K562 (cell line): ENCODE results near the gene NFAM1. TPM values are rescaled to one million over a fixed set of nuclear protein-coding genes. Genes with fewer than 3 reads are reported as not detected.

Source experiments
- ARID2 ChIP-seq: fragments of 450-650 bp; IDR thresholded peaks from 2 replicates; pipeline ENCODE4 v1.6.1; 2017; ENCODE audit warnings: antibody characterized with exemption, mild to moderate bottlenecking
- ESRRA ChIP-seq: fragments of 450-650 bp; IDR thresholded peaks from 2 replicates; pipeline ENCODE4 v1.6.1; 2014; ENCODE audit warnings: low read depth, mild to moderate bottlenecking, moderate library complexity, borderline replicate concordance
- ETV6 ChIP-seq, 3 experiments: fragments of 150-350 bp in 1 of 3; sonication (generic) in 1 of 3; formaldehyde crosslinking in 1 of 3; IDR thresholded peaks; 2 replicates each; pipeline versions ENCODE4 v1.6.1 to v1.8.0; 2014 to 2022; ENCODE audit warnings: borderline replicate concordance in 2 of 3, low read depth in 2 of 3, antibody characterized with exemption in 1 of 3, low read length in 1 of 3, mild to moderate bottlenecking in 1 of 3, missing genetic modification reagents in 1 of 3
- HDAC2 ChIP-seq: fragments of 450-650 bp; IDR thresholded peaks from 2 replicates; pipeline ENCODE4 v1.6.1; 2016; ENCODE audit warnings: mild to moderate bottlenecking
- MEF2A ChIP-seq: IDR thresholded peaks from 2 replicates; pipeline ENCODE4 v1.6.1; 2011; ENCODE audit warnings: low read depth, mild to moderate bottlenecking, low read length, moderate library complexity; ENCODE audit not compliant: control insufficient read depth
- MLLT1 ChIP-seq, 2 experiments: fragments of 450-650 bp; IDR thresholded peaks; 2 replicates each; pipeline ENCODE4 v1.6.1; 2016
- NR3C1 ChIP-seq: sonication (generic); formaldehyde crosslinking; IDR thresholded peaks from 2 replicates; pipeline ENCODE4 v1.8.1; 2022; ENCODE audit warnings: missing genetic modification reagents
- PURB ChIP-seq: sonication (generic); formaldehyde crosslinking; IDR thresholded peaks from 2 replicates; pipeline ENCODE4 v1.9.0; 2021; ENCODE audit warnings: low read depth, mild to moderate bottlenecking, missing genetic modification reagents
- RB1 ChIP-seq: fragments of 450-650 bp; IDR thresholded peaks from 2 replicates; pipeline ENCODE4 v1.6.1; 2017; ENCODE audit warnings: low read depth, mild to moderate bottlenecking
- RBM15 ChIP-seq: fragments of 200-400 bp; formaldehyde crosslinking; IDR thresholded peaks from 2 replicates; pipeline ENCODE4 v1.6.1; 2018; ENCODE audit warnings: mild to moderate bottlenecking, low read length, moderate library complexity; ENCODE audit not compliant: insufficient read depth
- TAL1 ChIP-seq: fragments of 450-650 bp; IDR thresholded peaks from 2 replicates; pipeline ENCODE4 v1.6.1; 2016; ENCODE audit warnings: mild to moderate bottlenecking
- THRAP3 ChIP-seq: fragments of 450-650 bp; IDR thresholded peaks from 2 replicates; pipeline ENCODE4 v1.6.1; 2016; ENCODE audit warnings: mild to moderate bottlenecking, inconsistent platforms, borderline replicate concordance
- U2AF2 ChIP-seq: fragments of 200-400 bp; formaldehyde crosslinking; optimal IDR thresholded peaks from 2 replicates; pipeline ENCODE3; 2017; ENCODE audit warnings: low read depth, mild to moderate bottlenecking, low read length
- VEZF1 ChIP-seq: fragments of 200-800 bp; sonication (Bioruptor generic); IDR thresholded peaks from 2 replicates; pipeline ENCODE4 v1.6.1; 2017; ENCODE audit warnings: missing genetic modification characterization, missing compliant biosample characterization
- ZBTB2 ChIP-seq: fragments of 450-650 bp; IDR thresholded peaks from 2 replicates; pipeline ENCODE4 v1.6.1; 2016; ENCODE audit warnings: antibody characterized with exemption
- ZNF551 ChIP-seq: fragments of 250-450 bp; sonication (Bioruptor Pico); IDR thresholded peaks from 2 replicates; pipeline ENCODE4 v1.5.0; 2021; ENCODE audit warnings: mild to moderate bottlenecking, moderate library complexity
- ZNF780A ChIP-seq: fragments of 250-450 bp; sonication (Bioruptor Pico); IDR thresholded peaks from 2 replicates; pipeline ENCODE4 v1.5.0; 2021; ENCODE audit warnings: mild to moderate bottlenecking
- polyA plus RNA-seq, 8 experiments: library from polyadenylated mRNA; depleted of rRNA in 4 of 8; stranded (reverse) in 5 of 8; unstranded in 3 of 8; fragments of >200 nt; fragmentation: Nextera tagmentation in 2 of 8; fragmentation: Illumina TruSeq in 1 of 8; extraction: Ambion mirVana in 2 of 8; extraction: Trizol in 1 of 8; gene quantifications; 2 replicates each; pipeline versions ENCODE4 v1.2.1 to v1.2.3, GENCODE V29; 2011 to 2014; ENCODE audit warnings: inconsistent platforms in 1 of 8, missing spikeins in 1 of 8
- total RNA-seq, 7 experiments: library from RNA; depleted of rRNA in 6 of 7; stranded (reverse); fragments of >200 nt in 6 of 7; fragmentation: Illumina TruSeq in 2 of 7; extraction: Trizol in 2 of 7; gene quantifications; 2 replicates each; pipeline versions ENCODE4 v1.2.1 to v1.2.3, GENCODE V29; 2011 to 2021; ENCODE audit warnings: low replicate concordance in 1 of 7
- TF ChIP-seq, protein P1 (sequence below): IDR thresholded peaks from 3 replicates; pipeline ENCODE4 v1.6.1; 2011; ENCODE audit warnings: borderline replicate concordance, mild to moderate bottlenecking, moderate library complexity; ENCODE audit not compliant: insufficient read length; ENCODE audit errors: extremely low read depth
- TF ChIP-seq, protein P2 (sequence below): fragments of 250-450 bp; sonication (Bioruptor Pico); IDR thresholded peaks from 2 replicates; pipeline ENCODE4 v1.4.0; 2020; ENCODE audit warnings: mild to moderate bottlenecking

Gene NFAM1
- total and polyA plus RNA-seq, 9 of the 15 experiments (the other 6 are each of a cell fraction or from before 2014, with no cell fraction given): 0.01 to 0.18 (median 0.03) TPM; not detected in 5

GRCh38 chr22:42459287-42460063, 27.3 kb upstream of the NFAM1 start (continued):
- TF ChIP-seq U2AF2 (no peak), PURB (no peak), ESRRA (no peak), TAL1 (no peak), ZNF780A (no peak), VEZF1 (CRISPR knock-in tag) (peak; percentile 64), ETV6 (IDR thresholded peaks at IDR 0.05; ENCODE audit: borderline replicate concordance in 1 of 2, low read depth in 2 of 2, low read length in 1 of 2) (no peak), ETV6 (CRISPR knock-in tag; IDR thresholded peaks at IDR 0.05; ENCODE audit: borderline replicate concordance) (no peak), ARID2 (no peak), NR3C1 (CRISPR knock-in tag) (no peak), RBM15 (no peak), ZNF551 (CRISPR knock-in tag) (no peak), MEF2A (no peak), THRAP3 (no peak), HDAC2 (no peak), MLLT1 (IDR thresholded peaks at IDR 0.05) (no peak), RB1 (no peak), ZBTB2 (no peak)
- TF ChIP-seq, protein P1, sequence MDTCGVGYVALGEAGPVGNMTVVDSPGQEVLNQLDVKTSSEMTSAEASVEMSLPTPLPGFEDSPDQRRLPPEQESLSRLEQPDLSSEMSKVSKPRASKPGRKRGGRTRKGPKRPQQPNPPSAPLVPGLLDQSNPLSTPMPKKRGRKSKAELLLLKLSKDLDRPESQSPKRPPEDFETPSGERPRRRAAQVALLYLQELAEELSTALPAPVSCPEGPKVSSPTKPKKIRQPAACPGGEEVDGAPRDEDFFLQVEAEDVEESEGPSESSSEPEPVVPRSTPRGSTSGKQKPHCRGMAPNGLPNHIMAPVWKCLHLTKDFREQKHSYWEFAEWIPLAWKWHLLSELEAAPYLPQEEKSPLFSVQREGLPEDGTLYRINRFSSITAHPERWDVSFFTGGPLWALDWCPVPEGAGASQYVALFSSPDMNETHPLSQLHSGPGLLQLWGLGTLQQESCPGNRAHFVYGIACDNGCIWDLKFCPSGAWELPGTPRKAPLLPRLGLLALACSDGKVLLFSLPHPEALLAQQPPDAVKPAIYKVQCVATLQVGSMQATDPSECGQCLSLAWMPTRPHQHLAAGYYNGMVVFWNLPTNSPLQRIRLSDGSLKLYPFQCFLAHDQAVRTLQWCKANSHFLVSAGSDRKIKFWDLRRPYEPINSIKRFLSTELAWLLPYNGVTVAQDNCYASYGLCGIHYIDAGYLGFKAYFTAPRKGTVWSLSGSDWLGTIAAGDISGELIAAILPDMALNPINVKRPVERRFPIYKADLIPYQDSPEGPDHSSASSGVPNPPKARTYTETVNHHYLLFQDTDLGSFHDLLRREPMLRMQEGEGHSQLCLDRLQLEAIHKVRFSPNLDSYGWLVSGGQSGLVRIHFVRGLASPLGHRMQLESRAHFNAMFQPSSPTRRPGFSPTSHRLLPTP: no peak
- TF ChIP-seq, protein P2, sequence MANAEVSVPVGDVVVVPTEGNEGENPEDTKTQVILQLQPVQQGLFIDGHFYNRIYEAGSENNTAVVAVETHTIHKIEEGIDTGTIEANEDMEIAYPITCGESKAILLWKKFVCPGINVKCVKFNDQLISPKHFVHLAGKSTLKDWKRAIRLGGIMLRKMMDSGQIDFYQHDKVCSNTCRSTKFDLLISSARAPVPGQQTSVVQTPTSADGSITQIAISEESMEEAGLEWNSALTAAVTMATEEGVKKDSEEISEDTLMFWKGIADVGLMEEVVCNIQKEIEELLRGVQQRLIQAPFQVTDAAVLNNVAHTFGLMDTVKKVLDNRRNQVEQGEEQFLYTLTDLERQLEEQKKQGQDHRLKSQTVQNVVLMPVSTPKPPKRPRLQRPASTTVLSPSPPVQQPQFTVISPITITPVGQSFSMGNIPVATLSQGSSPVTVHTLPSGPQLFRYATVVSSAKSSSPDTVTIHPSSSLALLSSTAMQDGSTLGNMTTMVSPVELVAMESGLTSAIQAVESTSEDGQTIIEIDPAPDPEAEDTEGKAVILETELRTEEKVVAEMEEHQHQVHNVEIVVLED: no peak
